ENCODE data around the gene ZDHHC21.

Gene ZDHHC21

DNA sequence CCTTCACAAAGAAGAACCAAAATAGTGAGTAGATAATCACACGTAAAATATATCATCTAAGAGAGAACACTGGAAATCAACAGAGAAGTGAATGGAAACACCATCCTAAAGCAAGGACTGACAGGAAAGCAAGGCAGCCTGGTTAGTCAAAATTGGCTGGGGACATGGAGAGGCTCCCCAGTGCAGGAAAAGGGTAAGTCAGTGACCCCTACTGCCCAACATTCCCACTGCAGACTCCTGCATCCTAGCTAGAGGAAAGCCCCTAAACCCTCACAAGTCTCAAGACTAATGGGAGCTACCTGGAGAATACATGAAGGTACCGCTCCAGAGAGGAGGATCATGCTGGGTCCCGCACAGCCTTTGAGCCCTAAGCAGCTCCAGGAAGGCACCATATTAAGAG lies 60.1 kb downstream of the ZDHHC21 start:
- no peak for ATAC-seq (ENCODE audit: insufficient read depth, low read depth)
- H3K4me1 ChIP-seq (ENCODE audit: insufficient read depth, low read length) = no peaks in the 10 kb centered on the region
- no peaks in the 10 kb centered on the region for H3K36me3 ChIP-seq (ENCODE audit: insufficient read depth, low read length)
- TF ChIP-seq EZH2 (IDR thresholded peaks at IDR 0.05; ENCODE audit: borderline replicate concordance, low read depth, low read length, severe bottlenecking) = no peak
- TF ChIP-seq, protein P1, sequence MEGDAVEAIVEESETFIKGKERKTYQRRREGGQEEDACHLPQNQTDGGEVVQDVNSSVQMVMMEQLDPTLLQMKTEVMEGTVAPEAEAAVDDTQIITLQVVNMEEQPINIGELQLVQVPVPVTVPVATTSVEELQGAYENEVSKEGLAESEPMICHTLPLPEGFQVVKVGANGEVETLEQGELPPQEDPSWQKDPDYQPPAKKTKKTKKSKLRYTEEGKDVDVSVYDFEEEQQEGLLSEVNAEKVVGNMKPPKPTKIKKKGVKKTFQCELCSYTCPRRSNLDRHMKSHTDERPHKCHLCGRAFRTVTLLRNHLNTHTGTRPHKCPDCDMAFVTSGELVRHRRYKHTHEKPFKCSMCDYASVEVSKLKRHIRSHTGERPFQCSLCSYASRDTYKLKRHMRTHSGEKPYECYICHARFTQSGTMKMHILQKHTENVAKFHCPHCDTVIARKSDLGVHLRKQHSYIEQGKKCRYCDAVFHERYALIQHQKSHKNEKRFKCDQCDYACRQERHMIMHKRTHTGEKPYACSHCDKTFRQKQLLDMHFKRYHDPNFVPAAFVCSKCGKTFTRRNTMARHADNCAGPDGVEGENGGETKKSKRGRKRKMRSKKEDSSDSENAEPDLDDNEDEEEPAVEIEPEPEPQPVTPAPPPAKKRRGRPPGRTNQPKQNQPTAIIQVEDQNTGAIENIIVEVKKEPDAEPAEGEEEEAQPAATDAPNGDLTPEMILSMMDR (IDR thresholded peaks at IDR 0.05; ENCODE audit: borderline replicate concordance, extremely low read depth, low read length, poor library complexity, severe bottlenecking) = no peak
- H3K27me3 ChIP-seq (ENCODE audit: insufficient read depth, low read length, poor library complexity) = no peaks in the 10 kb centered on the region
- H2AFZ ChIP-seq (ENCODE audit: low read depth, low read length) = no peak overlapping the region
- H3K4me3 ChIP-seq (ENCODE audit: low read depth in 1 of 2, low read length in 2 of 2) = no peak overlapping the region
- H3K4me2 ChIP-seq (ENCODE audit: insufficient read depth, low read length) = no peak overlapping the region
- H3K79me2 ChIP-seq (ENCODE audit: insufficient read depth, low read length) = no peaks in the 10 kb centered on the region
- DNase-seq = no peak
- H3K9ac ChIP-seq (ENCODE audit: low read depth, low read length) = no peak overlapping the region
- H3K9me3 ChIP-seq (ENCODE audit: insufficient read depth, low read length, severe bottlenecking) = no peaks in the 10 kb centered on the region
- no peaks in the 10 kb centered on the region for H4K20me1 ChIP-seq (ENCODE audit: insufficient read depth, low read length)
- no peak overlapping the region for H3K27ac ChIP-seq (ENCODE audit: low read length)

DNA sequence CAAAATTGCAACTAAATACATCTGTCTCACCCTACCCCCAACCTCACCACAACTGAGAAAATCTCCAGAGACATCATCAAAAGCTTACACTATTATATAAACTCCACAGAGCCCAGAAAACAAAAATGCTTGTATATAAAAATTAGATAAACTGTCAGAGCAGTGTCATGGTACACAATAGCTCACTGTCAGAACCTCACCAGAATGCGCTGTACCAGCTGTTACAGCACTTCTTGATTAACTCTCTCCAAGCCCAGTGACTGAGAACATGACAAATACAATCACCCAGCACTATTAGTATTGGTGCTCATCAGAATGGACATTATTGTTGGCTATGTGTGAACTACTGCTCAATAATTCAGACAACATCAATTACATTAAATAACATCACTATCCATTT lies 65.7 kb downstream of the ZDHHC21 start:
- no peak overlapping the region for H3K9ac ChIP-seq (ENCODE audit: low read depth, low read length)
- H3K36me3 ChIP-seq (ENCODE audit: insufficient read depth, low read length) = no peaks in the 10 kb centered on the region
- H3K27me3 ChIP-seq (ENCODE audit: insufficient read depth, low read length, poor library complexity) = no peaks in the 10 kb centered on the region
- H3K27ac ChIP-seq (ENCODE audit: low read length) = no peak overlapping the region
- no peaks in the 10 kb centered on the region for H3K4me1 ChIP-seq (ENCODE audit: insufficient read depth, low read length)
- H3K4me3 ChIP-seq (ENCODE audit: low read depth in 1 of 2, low read length in 2 of 2) = no peak overlapping the region
- H3K4me2 ChIP-seq (ENCODE audit: insufficient read depth, low read length) = no peak overlapping the region
- DNase-seq (no peak), ATAC-seq (ENCODE audit: insufficient read depth, low read depth) (peak; percentile 58)
- H2AFZ ChIP-seq (ENCODE audit: low read depth, low read length) = no peak overlapping the region
- no peaks in the 10 kb centered on the region for H4K20me1 ChIP-seq (ENCODE audit: insufficient read depth, low read length)
- no peaks in the 10 kb centered on the region for H3K79me2 ChIP-seq (ENCODE audit: insufficient read depth, low read length)
- TF ChIP-seq, protein P1 (IDR thresholded peaks at IDR 0.05; ENCODE audit: borderline replicate concordance, extremely low read depth, low read length, poor library complexity, severe bottlenecking) = no peak
- no peak for TF ChIP-seq EZH2 (IDR thresholded peaks at IDR 0.05; ENCODE audit: borderline replicate concordance, low read depth, low read length, severe bottlenecking)
- no peaks in the 10 kb centered on the region for H3K9me3 ChIP-seq (ENCODE audit: insufficient read depth, low read length, severe bottlenecking)

DNA sequence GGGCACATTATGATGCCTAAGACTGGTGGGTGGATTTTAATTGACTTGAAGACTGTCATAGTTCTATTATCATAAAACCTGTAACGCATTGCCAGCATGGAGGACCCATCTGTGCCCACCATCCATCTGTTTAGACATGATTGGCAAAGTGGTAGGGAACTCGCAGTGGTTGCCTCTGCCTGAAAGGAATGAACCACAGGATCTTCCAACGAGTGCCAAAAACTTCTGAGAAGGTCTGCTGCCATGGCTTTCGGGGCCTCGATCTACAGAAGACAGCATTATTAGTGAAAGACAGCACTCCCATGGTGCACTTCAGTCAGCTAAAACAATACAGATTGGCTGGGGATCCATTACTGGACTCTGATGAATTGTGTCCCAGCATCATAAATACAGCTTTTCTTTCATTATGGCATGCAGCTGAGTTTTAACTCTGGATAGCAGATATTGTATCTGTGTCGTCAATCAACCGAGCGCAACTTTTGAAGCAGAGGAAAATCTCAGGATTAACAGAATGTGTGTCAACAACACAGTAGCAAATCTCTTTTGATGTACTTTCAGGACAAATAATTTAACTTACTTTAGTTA lies 74.3 kb downstream of the ZDHHC21 start:
- H3K4me1 ChIP-seq (ENCODE audit: insufficient read depth, low read length) = no peaks in the 10 kb centered on the region
- H3K4me3 ChIP-seq (ENCODE audit: low read depth in 1 of 2, low read length in 2 of 2) = no peak overlapping the region
- H2AFZ ChIP-seq (ENCODE audit: low read depth, low read length) = no peak overlapping the region
- no peak for TF ChIP-seq EZH2 (IDR thresholded peaks at IDR 0.05; ENCODE audit: borderline replicate concordance, low read depth, low read length, severe bottlenecking)
- TF ChIP-seq, protein P1 (IDR thresholded peaks at IDR 0.05; ENCODE audit: borderline replicate concordance, extremely low read depth, low read length, poor library complexity, severe bottlenecking) = no peak
- H3K4me2 ChIP-seq (ENCODE audit: insufficient read depth, low read length) = no peak overlapping the region
- DNase-seq = no peak
- H3K27me3 ChIP-seq (ENCODE audit: insufficient read depth, low read length, poor library complexity) = no peaks in the 10 kb centered on the region
- no peaks in the 10 kb centered on the region for H3K9me3 ChIP-seq (ENCODE audit: insufficient read depth, low read length, severe bottlenecking)
- H3K9ac ChIP-seq (ENCODE audit: low read depth, low read length) = no peak overlapping the region
- no peaks in the 10 kb centered on the region for H3K79me2 ChIP-seq (ENCODE audit: insufficient read depth, low read length)
- H3K27ac ChIP-seq (ENCODE audit: low read length) = no peak overlapping the region
- no peaks in the 10 kb centered on the region; the same call in 1 of the 2 replicates for H3K36me3 ChIP-seq (ENCODE audit: insufficient read depth, low read length)
- no peaks in the 10 kb centered on the region for H4K20me1 ChIP-seq (ENCODE audit: insufficient read depth, low read length)
- no peak for ATAC-seq (ENCODE audit: insufficient read depth, low read depth)

Measured in DND-41 (cell line).